ENCODE results near the gene SNX9. TPM values are rescaled to one million over a fixed set of nuclear protein-coding genes. Genes with fewer than 3 reads are reported as not detected.

Gene SNX9
- total RNA-seq, 1 donor from 2014 or later, result 46.2 TPM

DNA sequence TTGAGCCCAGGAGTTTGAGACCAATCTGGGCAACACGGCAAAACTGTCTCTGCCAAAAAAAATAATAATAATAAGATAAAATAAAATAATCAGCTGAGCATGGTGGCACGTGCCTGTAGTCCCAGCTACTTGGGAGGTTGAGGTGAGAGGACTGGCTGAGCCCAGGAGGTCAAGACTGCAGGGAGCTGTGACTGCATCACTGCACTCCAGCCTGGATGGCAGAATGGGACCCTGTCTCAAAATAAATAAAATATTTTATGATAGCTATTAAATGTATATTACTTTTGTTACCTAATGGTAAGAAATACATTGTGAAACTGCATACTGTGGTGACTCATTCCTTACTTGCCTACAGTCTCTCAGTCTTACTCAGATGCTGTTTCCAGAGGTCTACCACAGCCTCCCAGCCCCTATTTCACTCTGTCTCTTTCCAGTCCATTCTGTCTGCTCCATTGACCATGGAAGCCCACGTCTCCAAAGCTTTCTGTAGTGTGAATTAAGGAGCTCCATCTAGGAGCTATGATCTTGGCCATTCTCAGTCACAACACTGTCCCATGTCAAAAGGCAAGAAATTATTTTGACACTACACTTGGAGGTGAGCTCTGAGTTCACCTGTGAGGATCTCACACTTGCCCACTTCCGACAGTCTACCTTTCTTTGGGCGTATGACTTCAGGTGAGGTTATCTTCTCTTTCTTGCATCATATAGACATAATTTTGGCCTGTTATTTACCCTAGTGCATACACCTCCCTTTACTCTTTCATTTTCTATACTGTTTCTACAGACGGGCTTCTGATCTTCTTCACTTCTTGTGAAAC lies 22.4 kb upstream of the SNX9 start:
- no peak for DNase-seq (ENCODE audit: low spot score)

DNA sequence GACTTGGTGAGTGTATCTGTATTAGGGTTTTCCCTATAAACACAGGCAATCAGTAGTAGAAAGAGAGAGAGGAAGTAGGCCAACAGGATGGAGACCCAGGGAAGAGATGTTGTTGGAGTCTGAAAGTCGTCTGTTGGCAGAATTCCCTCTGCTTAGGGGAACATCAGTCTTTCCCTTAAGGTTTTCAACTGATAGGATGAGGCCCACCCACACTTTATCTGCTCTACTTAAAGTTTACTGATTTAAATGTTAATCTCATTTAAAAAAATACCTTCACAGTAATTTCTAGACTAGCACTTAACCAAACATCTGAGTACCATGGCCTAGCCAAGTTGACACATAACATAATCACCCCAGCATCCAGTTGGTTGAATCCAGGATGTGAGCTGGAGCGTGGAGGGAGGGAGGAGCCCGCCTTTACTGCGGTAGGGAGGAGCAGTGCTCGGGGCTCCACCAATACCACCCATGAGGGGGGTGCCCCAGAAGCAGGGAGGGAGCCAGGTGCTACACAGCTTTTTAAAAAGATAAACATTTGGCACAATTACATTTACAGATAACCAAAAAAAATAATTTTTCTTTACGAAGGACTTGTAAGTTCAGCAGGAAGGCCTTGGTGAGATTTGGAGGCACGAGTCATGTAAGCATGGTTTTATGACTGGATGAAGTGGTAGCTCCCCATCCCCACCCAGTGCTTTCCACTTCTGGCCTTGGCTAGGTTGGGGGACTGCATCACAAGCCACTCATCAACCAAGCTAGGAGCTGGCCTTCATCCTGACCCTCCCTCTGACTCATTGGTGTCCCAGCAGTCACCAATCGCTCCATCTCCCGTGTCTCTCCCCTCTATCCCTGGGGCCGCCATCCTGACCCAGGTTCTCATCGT lies 18.4 kb upstream of the SNX9 start:
- no peak for DNase-seq (ENCODE audit: low spot score)

GRCh38 chr6:157806131-157806855 lies 16.8 kb upstream of the SNX9 start:
- no peak for DNase-seq (ENCODE audit: low spot score)

DNA sequence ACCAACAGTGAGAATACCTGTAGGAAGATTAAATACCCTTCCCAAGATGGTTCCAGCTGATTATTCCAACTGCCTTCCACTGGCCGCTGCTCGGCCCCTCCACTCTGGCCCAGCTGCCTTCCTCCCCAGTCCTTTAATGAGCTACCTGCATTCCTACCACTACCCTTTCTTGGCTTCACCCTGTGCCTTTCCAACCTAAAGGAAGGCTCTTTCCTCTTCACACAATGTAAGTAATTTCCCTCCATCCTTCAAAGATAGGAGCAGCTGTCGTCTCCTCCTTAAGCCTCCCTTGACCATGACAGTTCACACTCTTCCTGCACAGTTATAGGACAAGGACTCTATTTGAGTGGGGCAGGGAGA lies 16.2 kb upstream of the SNX9 start:
- no peak for DNase-seq (ENCODE audit: low spot score)

- no peak for DNase-seq (ENCODE audit: low spot score)
These were observed 14.6 kb upstream of the SNX9 start for GRCh38 chr6:157808405-157808950.

DNA sequence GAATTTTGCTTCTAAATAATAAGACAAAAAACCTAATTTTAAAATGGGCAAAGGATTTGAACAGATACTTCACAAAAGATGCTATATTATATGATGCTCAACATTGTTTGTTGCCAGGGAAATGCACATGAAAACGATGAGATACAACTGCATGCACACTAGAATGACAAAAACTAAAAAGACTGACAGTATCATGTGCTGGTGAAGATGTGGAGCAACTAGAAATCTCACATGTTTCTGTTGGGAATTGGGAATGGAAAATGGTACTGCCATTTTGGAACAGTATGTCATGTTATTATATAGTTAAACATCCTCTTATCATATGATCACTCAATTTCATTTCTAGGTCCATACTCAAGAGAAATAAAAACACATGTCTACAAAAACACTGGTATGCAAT lies 13.4 kb upstream of the SNX9 start:
- DNase-seq (ENCODE audit: low spot score), result no peak

GRCh38 chr6:157811137-157811475 lies 11.9 kb upstream of the SNX9 start:
- DNase-seq (ENCODE audit: low spot score), result no peak

DNA sequence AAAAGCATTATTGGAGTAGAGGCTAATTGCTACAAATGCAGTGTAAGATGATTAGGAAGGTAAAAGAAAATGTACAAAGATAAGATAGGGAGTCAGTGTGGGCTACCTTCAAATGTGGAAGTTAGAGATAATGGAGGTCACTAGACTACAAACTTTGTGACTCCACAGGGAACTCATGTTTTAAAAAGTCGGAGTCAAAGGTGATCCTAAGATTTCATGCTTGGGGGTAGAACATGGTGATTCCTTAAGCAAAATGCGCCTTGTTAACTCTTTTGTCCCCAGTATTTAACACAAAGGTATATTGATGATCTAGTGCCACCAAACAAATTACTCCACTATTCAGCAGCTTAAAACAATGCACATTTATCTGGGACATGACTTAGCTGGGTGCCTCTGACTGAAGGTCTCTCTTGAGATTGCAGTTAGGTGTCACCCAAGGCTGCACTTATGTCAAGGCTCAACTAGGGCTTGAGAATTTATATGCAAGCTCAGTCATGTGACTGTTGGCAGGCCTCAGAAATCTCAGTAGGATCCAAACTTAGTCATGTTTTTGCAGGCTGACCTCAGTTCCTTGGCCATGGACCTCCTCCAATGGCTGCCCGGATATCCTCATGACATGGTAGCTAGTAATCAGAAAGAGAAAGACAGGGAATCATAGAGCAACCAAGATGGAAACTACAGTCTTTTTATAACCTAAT lies 11.4 kb upstream of the SNX9 start:
- DNase-seq (ENCODE audit: low spot score), result no peak

DNA sequence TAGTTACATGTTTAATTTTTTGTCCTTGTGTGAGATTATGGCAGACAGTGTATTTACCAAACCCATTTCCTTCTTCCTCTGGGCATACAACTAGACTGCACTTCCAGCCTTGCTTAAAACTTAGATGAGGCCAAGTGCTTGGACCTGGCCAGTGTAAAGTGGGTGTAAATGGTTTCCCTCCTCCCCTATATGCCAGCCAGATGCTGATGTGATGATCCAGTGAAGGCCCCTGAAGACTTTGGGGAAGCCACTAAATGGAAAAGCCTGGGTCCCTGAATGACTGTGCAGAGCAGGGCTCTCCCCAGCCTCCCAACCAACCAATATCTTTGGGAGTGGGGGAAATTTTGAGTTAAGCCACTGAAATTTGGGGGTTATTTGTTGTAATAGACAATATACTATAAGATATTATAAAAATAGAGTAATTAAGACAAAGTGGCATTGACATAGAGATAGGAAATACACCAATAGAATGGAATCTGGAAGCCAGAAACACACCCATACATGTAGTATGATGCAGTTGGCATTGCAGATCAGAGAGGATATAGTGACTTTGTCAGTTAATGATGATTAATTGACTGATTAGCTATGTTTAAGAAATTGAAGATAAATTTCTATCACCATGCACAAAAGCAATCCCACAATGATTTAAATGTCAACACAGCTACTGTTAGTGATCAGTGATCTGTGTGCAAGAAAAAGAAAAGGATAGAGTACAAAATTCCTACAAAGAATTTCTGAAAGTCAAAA lies 10.4 kb upstream of the SNX9 start:
- DNase-seq (ENCODE audit: low spot score), result no peak

DNA sequence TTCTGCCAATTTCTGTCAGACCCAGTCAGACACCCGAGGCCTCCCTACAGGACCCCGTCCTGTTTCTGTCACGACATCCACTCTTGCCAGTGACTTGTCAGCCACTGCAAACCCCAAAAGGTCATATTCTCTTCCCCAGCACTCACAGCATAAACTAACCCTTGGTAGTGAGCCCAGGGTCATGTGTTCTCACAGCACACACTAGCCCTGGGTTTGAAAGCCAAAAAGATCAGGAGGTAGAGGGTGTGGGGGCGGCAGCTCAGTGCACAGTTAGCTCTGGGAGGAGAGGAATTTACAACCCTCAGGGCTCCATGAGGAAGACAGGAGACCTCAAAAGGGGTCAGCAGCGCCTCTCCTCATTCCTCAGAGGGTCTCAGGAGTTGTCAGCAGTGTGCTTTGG lies 9.9 kb upstream of the SNX9 start:
- no peak for DNase-seq (ENCODE audit: low spot score)

GRCh38 chr6:157813750-157814455 lies 9.1 kb upstream of the SNX9 start:
- DNase-seq (ENCODE audit: low spot score), result no peak

DNA sequence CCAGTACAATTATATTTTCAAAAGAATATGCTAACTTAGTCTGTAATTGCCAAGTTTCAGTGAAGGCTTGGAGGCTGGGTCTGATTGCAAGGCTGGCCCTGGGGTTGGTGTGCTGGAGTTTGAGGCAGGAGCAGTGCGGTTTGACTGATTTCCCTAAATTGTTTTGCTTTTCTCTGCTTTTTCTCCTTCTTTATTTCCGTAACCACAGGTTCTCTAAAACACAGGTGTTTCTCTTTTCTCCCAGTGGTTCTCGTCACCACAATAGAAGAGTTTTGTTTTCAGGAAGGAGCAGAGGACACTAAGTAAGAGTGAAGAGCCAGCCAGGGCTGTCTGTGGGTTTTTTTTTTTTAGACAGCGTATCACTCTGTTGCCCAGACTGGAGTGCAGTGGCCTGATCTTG lies 8.2 kb upstream of the SNX9 start:
- DNase-seq (ENCODE audit: low spot score), result no peak

DNA sequence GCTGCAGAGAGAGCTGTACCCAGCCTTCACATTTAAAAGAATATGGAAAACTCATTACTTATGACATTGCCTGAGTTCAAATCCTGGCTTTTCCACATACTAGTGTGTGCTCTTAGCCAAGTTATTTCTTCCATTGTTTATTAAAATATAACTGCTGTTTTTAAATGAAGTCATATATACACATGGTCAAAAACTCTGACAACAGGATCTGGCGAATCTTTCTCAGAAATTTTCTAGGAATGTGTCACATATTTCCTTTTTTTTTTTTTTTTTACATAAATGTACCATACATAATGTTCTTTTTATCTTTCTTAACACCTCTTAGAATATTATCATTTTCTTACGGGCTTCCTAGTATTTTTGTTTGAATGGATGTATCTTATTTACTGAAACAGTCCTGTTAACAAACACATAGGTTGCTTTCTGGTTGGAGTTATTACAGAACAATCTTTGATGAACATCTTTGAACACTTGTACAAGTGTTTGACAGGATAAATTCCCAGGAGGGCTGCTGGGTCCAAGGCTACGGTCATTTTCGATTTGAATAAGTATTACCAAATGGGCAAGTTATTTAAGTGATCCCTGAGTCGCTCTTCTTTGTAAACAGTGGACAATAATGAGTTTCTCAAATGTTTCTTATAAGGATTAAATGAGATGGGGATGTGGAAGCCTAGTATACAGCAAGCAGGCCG lies 1.6 kb upstream of the SNX9 start:
- DNase-seq (ENCODE audit: low spot score), result no peak

DNA sequence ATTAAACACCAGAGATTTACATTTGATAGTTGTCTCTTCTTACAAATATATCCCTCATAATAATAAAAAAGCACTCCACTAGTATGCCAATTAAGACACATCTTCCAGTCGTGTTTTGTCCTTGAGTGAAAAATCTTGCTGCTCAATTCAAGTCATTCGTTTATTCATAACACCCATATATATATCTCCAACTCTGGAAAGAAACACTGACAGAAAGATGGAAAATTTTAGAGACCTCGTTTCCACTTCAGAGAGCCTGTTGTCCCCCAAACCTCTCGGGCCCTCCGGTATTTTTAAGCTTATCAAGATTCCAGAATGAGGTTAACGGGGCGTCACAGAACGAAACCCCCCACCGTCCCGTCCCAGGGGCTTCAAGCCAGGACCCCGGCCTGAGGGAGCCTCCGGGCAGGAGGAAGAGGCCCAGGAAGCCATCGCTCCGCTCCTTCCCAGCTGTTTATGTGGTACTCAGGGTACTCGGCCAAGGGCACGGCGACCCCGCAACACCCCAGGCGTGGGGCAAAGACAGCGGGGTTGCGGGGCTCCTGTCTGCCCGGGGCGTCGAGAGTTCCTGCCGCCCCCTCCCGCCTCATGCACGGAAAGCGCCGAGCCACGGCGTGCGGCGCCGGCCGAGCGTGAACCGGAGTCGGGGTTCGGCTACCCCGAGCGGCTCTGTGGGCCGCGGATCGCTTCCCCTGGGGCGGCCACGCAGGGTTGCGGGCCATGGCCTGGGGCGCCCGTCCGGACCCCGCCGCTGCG lies 623 bp upstream of the SNX9 start:
- DNase-seq (ENCODE audit: low spot score), result peak; percentile 19

DNA sequence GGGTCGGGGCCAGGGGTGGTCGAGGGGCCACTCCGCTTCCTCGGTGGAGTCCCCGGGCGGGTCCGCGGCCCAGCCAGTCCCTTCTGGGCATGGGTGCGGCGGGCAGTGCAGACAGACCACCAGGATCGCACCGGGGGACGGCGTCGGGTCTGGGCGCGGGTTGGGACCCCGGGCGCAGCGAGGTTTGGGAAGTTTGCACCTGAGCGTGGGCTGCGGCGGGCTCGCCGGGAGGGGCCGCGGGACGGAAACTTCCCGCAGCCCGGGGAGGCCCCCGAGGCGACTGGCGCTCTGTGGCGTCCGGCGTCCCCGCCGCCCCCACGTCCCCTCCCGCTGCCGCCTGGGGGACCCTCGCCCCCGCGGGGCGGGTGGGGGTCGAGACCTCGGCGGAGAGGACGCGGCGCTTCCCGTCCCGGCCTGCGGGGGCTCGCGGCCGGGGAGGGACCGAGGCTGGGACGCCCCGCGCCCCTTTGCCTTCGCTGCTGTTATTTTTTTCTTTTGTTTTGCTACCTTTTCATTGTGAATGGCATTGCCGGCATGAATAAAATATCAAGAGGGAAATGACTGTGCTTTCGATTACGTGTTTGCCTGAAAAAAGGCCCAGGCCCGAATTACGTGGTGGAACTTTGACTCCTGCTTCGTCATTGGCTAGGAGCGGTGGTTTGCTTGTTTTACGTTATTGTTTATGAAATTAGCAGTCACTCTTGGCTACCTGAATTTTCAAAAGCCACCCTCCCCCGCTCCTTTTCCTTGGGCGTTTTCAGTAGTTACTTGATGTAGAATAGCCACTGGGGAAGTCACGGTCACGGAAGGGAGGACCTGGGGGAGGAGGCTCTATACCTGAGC lies 703 bp downstream of the SNX9 start:
- peak; percentile 35 for DNase-seq (ENCODE audit: low spot score)

DNA sequence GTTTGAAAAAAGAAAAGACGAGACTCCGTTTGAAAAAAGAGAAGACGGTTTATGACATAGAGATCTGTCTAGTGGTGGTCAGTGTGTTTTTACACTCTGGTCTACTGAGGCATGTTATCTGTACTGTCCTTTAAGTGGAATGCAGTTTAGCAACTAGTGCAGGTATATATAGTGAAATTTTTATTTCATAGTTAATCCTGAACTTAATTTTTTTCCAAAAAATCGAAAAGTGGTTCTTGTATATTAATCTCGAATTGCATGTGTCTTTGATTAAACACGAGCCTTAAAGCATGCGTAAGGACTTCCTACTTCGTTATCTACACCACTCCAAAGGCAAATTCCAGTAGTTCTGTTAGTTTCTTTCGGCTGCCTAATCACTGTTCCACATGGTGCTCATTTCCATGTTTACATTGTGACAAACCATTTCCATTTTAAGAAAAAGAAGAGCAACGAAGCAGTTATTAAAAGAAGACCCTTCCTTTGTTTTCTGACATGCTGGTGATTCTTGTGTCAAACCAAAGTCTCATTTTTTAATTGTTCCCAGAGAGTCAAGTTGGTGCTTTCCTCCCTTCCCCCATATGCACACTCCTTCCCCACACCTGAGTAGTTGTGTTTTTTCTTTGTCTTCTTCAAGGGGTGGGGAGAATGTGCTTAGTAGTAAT lies 2.3 kb downstream of the SNX9 start:
- no peak for DNase-seq (ENCODE audit: low spot score)

DNA sequence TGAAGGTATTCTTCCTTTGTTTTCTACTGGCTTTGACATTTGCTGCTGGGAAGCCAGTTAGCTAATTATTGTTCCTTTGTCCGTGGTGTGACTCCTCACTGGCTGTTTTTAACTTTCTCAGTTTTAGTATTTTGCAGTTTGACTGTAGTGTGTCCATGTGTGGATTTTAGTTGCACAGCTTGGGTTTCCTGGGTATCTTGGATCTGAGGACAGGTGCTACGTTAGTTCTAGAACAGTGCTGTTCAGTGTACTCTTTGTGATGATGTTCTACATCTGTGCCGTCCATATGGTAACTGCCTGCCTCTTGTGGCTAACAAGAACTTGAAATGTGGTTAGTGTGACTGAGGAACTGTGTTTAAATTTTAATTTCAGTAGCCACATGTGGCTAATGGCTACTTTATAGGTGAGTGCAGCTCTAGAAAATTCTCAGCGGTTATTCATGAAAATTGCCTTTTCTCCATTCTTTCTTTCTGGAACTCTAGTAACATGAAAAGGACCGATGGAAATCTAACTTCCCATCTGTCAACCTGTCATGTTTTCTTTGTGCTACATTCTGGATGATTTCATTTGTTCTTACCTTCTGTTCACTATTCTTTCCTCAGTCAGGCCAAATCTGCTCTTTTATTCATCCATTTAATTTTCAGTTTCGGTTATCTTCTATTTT lies 7.4 kb downstream of the SNX9 start:
- no peak for DNase-seq (ENCODE audit: low spot score)

Measured in umbilical cord (tissue), 2 donors.